HepG2 (cell line): ENCODE data around the gene PRKAG3. TPM values are rescaled to one million over a fixed set of nuclear protein-coding genes. Genes with fewer than 3 reads are reported as not detected.

ENCODE experiments used
- BORCS8-MEF2B ChIP-seq: sonication (generic); formaldehyde crosslinking; IDR thresholded peaks from 2 replicates; pipeline ENCODE4 v1.8.0; 2022; ENCODE audit warnings: mild to moderate bottlenecking, missing genetic modification reagents
- CBX5 ChIP-seq: sonication (generic); formaldehyde crosslinking; IDR thresholded peaks from 2 replicates; pipeline ENCODE4 v1.4.0; 2020; ENCODE audit warnings: missing genetic modification reagents, borderline replicate concordance
- GABPB1 ChIP-seq: IDR thresholded peaks from 2 replicates; pipeline ENCODE4 v1.6.1; 2016; ENCODE audit warnings: mild to moderate bottlenecking, missing genetic modification reagents, moderate library complexity, missing compliant biosample characterization
- IKZF1 ChIP-seq: fragments of 450-650 bp; IDR thresholded peaks from 2 replicates; pipeline ENCODE4 v1.7.1; 2016
- MEIS2 ChIP-seq: sonication (generic); formaldehyde crosslinking; IDR thresholded peaks from 2 replicates; pipeline ENCODE4 v1.9.0; 2021; ENCODE audit warnings: mild to moderate bottlenecking, missing genetic modification reagents
- MIER3 ChIP-seq: IDR thresholded peaks from 2 replicates; pipeline ENCODE4 v1.6.1; 2016; ENCODE audit warnings: missing compliant biosample characterization, borderline replicate concordance
- MTA3 ChIP-seq: sonication (generic); formaldehyde crosslinking; IDR thresholded peaks from 2 replicates; pipeline ENCODE4 v1.4.0; 2020; ENCODE audit warnings: missing genetic modification reagents
- SMC3 ChIP-seq: IDR thresholded peaks from 2 replicates; pipeline ENCODE4 v1.6.1; 2011; ENCODE audit warnings: low read length, improper control_type of control experiment
- ZBTB7B ChIP-seq: sonication (generic); formaldehyde crosslinking; IDR thresholded peaks from 2 replicates; pipeline ENCODE4 v1.4.0; 2020; ENCODE audit warnings: missing genetic modification reagents
- ZMYM2 ChIP-seq: sonication (generic); formaldehyde crosslinking; IDR thresholded peaks from 2 replicates; pipeline ENCODE4 v1.8.0; 2022; ENCODE audit warnings: mild to moderate bottlenecking, missing genetic modification reagents
- ZNF431 ChIP-seq: sonication (generic); formaldehyde crosslinking; IDR thresholded peaks from 2 replicates; pipeline ENCODE4 v1.9.0; 2022; ENCODE audit warnings: missing genetic modification reagents, low read depth, mild to moderate bottlenecking, borderline replicate concordance
- ZNF607 ChIP-seq: sonication (generic); formaldehyde crosslinking; IDR thresholded peaks from 2 replicates; pipeline ENCODE4 v1.5.1; 2020; ENCODE audit warnings: missing genetic modification reagents, mild to moderate bottlenecking, borderline replicate concordance
- ZNF614 ChIP-seq: IDR thresholded peaks from 2 replicates; pipeline ENCODE4 v1.6.1; 2018; ENCODE audit warnings: missing biosample characterization, missing genetic modification reagents, inconsistent platforms, borderline replicate concordance
- ZNF746 ChIP-seq: sonication (generic); formaldehyde crosslinking; IDR thresholded peaks from 2 replicates; pipeline ENCODE4 v1.8.0; 2022; ENCODE audit warnings: mild to moderate bottlenecking, missing genetic modification reagents
- ZNF781 ChIP-seq: sonication (generic); formaldehyde crosslinking; IDR thresholded peaks from 2 replicates; pipeline ENCODE4 v1.5.1; 2020; ENCODE audit warnings: borderline replicate concordance, mild to moderate bottlenecking, missing genetic modification reagents; ENCODE audit errors: not compliant biosample characterization
- polyA plus RNA-seq, 8 experiments: library from polyadenylated mRNA; depleted of rRNA in 3 of 8; stranded (reverse) in 7 of 8; unstranded in 1 of 8; fragments of >200 nt; fragmentation: Illumina TruSeq in 4 of 8; extraction: Trizol in 4 of 8; gene quantifications; 2 replicates each; pipeline versions ENCODE4 v1.2.1 to v1.2.3, GENCODE V29; 2011 to 2016; ENCODE audit warnings: low read depth in 4 of 8, missing spikeins in 1 of 8, mixed read lengths in 1 of 8; ENCODE audit not compliant: insufficient read depth in 1 of 8
- total RNA-seq, 5 experiments: library from RNA; depleted of rRNA; stranded (reverse); fragments of >200 nt; fragmentation: Illumina TruSeq; extraction: Trizol; gene quantifications; 2 replicates each; pipeline ENCODE4 v1.2.3, GENCODE V29; 2016; ENCODE audit warnings: low read depth in 1 of 5
- TF ChIP-seq, protein P1 (sequence below): fragments of 450-650 bp; IDR thresholded peaks from 2 replicates; pipeline ENCODE4 v1.6.1; 2017; ENCODE audit warnings: mild to moderate bottlenecking
- TF ChIP-seq, protein P2 (sequence below): sonication (generic); formaldehyde crosslinking; IDR thresholded peaks from 2 replicates; pipeline ENCODE4 v1.5.0; 2020; ENCODE audit warnings: mild to moderate bottlenecking, missing genetic modification reagents
- TF ChIP-seq, protein P3 (sequence below): sonication (generic); formaldehyde crosslinking; IDR thresholded peaks from 2 replicates; pipeline ENCODE4 v1.5.1; 2020; ENCODE audit warnings: missing genetic modification reagents, mild to moderate bottlenecking, borderline replicate concordance

The PRKAG3 gene
- total and polyA plus RNA-seq, 2 of the 13 experiments (the other 11 are each of a cell fraction or from before 2014, with no cell fraction given): not detected

DNA sequence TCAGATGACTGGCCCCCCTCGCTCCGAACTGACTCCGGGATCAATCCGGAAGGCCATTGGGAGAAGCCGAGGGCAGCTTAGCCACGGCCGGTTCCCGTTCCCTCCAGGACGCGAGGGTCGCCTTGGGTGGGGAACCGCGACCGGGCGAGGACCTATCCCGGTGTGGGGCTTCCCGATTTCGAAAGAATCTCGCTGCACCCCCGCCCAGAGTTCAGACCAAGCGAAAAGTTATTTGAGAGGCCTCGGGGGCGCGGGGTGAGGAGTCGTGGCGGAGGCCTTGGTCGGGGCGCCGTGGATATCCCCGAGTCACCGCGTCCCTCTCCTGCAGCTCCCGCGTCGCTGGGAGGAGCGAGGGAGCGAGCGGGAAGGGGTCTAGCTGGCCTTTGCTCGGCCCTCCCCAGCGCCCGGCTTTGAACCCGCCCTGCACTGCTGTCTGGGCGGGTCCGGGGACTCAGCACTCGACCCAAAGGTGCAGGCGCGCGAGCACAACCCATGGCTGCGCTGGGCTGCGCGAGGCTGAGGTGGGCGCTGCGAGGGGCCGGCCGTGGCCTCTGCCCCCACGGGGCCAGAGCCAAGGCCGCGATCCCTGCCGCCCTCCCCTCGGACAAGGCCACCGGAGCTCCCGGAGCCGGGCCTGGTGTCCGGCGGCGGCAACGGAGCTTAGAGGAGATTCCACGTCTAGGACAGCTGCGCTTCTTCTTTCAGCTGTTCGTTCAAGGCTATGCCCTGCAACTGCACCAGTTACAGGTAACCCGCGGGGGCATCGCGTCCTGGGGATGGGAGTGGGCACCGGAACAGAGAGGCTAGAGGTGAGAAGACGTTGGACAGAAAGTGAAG lies 49.7 kb downstream of the PRKAG3 start, which contains the start of gene CYP27A1 (continued):
- TF ChIP-seq, protein P1, sequence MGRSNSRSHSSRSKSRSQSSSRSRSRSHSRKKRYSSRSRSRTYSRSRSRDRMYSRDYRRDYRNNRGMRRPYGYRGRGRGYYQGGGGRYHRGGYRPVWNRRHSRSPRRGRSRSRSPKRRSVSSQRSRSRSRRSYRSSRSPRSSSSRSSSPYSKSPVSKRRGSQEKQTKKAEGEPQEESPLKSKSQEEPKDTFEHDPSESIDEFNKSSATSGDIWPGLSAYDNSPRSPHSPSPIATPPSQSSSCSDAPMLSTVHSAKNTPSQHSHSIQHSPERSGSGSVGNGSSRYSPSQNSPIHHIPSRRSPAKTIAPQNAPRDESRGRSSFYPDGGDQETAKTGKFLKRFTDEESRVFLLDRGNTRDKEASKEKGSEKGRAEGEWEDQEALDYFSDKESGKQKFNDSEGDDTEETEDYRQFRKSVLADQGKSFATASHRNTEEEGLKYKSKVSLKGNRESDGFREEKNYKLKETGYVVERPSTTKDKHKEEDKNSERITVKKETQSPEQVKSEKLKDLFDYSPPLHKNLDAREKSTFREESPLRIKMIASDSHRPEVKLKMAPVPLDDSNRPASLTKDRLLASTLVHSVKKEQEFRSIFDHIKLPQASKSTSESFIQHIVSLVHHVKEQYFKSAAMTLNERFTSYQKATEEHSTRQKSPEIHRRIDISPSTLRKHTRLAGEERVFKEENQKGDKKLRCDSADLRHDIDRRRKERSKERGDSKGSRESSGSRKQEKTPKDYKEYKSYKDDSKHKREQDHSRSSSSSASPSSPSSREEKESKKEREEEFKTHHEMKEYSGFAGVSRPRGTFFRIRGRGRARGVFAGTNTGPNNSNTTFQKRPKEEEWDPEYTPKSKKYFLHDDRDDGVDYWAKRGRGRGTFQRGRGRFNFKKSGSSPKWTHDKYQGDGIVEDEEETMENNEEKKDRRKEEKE: no peak
- TF ChIP-seq ZBTB7B (CRISPR knock-in tag) (peak; percentile 98), BORCS8-MEF2B (peak; percentile 92), GABPB1 (peak; percentile 81), ZNF746 (CRISPR knock-in tag) (peak; percentile 94), ZMYM2 (CRISPR knock-in tag) (peak; percentile 78), SMC3 (no peak; the same call in 1 of the 2 replicates), IKZF1 (no peak), MTA3 (CRISPR knock-in tag) (no peak), MEIS2 (CRISPR knock-in tag) (peak; percentile 89), MIER3 (peak; percentile 65; the same call in 1 of the 2 replicates), ZNF607 (CRISPR knock-in tag) (peak; percentile 58; the same call in 1 of the 2 replicates), ZNF431 (peak; percentile 83; the same call in 1 of the 2 replicates), ZNF614 (no peak; the same call in none of the 2 replicates), CBX5 (CRISPR knock-in tag) (no peak; the same call in 1 of the 2 replicates), ZNF781 (CRISPR knock-in tag) (peak; percentile 96)
- TF ChIP-seq, protein P2, sequence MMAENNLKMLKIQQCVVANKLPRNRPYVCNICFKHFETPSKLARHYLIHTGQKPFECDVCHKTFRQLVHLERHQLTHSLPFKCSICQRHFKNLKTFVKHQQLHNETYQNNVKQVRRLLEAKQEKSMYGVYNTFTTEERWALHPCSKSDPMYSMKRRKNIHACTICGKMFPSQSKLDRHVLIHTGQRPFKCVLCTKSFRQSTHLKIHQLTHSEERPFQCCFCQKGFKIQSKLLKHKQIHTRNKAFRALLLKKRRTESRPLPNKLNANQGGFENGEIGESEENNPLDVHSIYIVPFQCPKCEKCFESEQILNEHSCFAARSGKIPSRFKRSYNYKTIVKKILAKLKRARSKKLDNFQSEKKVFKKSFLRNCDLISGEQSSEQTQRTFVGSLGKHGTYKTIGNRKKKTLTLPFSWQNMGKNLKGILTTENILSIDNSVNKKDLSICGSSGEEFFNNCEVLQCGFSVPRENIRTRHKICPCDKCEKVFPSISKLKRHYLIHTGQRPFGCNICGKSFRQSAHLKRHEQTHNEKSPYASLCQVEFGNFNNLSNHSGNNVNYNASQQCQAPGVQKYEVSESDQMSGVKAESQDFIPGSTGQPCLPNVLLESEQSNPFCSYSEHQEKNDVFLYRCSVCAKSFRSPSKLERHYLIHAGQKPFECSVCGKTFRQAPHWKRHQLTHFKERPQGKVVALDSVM: peak; percentile 59; the same call in 1 of the 2 replicates
- TF ChIP-seq, protein P3, sequence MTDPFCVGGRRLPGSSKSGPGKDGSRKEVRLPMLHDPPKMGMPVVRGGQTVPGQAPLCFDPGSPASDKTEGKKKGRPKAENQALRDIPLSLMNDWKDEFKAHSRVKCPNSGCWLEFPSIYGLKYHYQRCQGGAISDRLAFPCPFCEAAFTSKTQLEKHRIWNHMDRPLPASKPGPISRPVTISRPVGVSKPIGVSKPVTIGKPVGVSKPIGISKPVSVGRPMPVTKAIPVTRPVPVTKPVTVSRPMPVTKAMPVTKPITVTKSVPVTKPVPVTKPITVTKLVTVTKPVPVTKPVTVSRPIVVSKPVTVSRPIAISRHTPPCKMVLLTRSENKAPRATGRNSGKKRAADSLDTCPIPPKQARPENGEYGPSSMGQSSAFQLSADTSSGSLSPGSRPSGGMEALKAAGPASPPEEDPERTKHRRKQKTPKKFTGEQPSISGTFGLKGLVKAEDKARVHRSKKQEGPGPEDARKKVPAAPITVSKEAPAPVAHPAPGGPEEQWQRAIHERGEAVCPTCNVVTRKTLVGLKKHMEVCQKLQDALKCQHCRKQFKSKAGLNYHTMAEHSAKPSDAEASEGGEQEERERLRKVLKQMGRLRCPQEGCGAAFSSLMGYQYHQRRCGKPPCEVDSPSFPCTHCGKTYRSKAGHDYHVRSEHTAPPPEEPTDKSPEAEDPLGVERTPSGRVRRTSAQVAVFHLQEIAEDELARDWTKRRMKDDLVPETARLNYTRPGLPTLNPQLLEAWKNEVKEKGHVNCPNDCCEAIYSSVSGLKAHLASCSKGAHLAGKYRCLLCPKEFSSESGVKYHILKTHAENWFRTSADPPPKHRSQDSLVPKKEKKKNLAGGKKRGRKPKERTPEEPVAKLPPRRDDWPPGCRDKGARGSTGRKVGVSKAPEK: peak; percentile 96
